ENCODE measurements around the gene CLTB.

The CLTB gene

GRCh38 chr5:176392526-176392925 lies 23.8 kb downstream of the CLTB start:
- no peak for TF ChIP-seq CTCF (IDR thresholded peaks at IDR 0.05)
- DNase-seq = no peak
- no peaks in the 10 kb centered on the region for H3K27me3 ChIP-seq
- H3K4me1 ChIP-seq = peaks cover 0 to 15% (median 11%) of the 10 kb centered on the region in 4 donors
- H3K36me3 ChIP-seq = peaks cover 17 to 68% (median 63%) of the 10 kb centered on the region in 3 donors
- no peaks in the 10 kb centered on the region for H3K9me3 ChIP-seq
- no peak overlapping the region for H3K4me3 ChIP-seq
- no peak overlapping the region for H3K27ac ChIP-seq
- intact Hi-C loops (cut with DNase I; ENCODE audit: low total_unique reads) = no loop called here

DNA sequence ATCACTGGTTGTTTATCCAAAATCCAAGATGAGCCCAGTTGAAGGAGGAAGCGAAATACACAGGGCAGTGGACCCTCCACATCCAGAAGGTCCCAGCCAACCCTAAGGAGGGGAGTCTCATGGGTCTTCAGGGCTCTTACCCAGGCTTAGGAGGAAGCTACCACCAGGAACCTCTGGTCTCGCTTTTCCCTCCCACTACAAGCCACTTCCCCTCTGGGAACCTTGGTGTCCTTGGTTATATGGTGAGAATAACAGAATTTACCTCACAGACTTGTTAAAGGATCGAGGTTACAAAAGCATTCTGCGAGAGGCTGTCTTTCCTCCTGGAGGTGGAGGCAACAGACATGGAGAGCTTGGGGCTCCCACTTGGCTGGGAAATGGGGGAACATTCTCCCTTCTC lies 24.3 kb downstream of the CLTB start:
- H3K4me1 ChIP-seq = peaks cover 0 to 19% (median 16%) of the 10 kb centered on the region in 4 donors
- H3K36me3 ChIP-seq = peaks cover 17 to 63% (median 58%) of the 10 kb centered on the region in 3 donors
- intact Hi-C loops (cut with DNase I; ENCODE audit: low total_unique reads) = no loop called here
- H3K27me3 ChIP-seq = no peaks in the 10 kb centered on the region
- H3K9me3 ChIP-seq = no peaks in the 10 kb centered on the region
- no peak overlapping the region for H3K4me3 ChIP-seq
- DNase-seq = no peak
- no peak for TF ChIP-seq CTCF (IDR thresholded peaks at IDR 0.05)
- no peak overlapping the region for H3K27ac ChIP-seq

DNA sequence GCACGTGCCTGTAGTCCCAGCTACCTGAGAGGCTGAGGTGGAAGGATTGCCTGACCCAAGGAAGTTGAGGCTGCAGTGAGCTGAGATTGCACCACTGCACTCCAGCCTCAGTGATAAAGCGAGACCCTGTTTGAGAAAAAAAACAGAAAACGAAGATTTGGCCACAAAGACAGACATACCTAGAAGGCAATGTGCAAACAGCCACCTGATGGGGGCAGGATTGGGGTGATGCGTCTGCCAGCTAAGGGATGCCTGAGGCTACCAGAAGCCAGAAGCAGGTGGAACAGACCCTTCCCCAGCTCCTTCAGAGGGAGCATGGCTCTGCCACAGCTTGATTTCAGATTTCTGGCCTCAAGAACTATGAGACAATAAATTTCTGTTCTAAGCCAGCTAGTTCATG lies 24.9 kb downstream of the CLTB start:
- intact Hi-C loops (cut with DNase I; ENCODE audit: low total_unique reads) = no loop called here
- H3K27ac ChIP-seq = no peak overlapping the region
- H3K4me1 ChIP-seq = peaks cover 0 to 24% (median 20%) of the 10 kb centered on the region in 4 donors
- no peak for DNase-seq
- H3K27me3 ChIP-seq = no peaks in the 10 kb centered on the region
- peaks cover 17 to 58% (median 53%) of the 10 kb centered on the region in 3 donors for H3K36me3 ChIP-seq
- no peak overlapping the region for H3K4me3 ChIP-seq
- H3K9me3 ChIP-seq = no peaks in the 10 kb centered on the region
- no peak for TF ChIP-seq CTCF (IDR thresholded peaks at IDR 0.05)

DNA sequence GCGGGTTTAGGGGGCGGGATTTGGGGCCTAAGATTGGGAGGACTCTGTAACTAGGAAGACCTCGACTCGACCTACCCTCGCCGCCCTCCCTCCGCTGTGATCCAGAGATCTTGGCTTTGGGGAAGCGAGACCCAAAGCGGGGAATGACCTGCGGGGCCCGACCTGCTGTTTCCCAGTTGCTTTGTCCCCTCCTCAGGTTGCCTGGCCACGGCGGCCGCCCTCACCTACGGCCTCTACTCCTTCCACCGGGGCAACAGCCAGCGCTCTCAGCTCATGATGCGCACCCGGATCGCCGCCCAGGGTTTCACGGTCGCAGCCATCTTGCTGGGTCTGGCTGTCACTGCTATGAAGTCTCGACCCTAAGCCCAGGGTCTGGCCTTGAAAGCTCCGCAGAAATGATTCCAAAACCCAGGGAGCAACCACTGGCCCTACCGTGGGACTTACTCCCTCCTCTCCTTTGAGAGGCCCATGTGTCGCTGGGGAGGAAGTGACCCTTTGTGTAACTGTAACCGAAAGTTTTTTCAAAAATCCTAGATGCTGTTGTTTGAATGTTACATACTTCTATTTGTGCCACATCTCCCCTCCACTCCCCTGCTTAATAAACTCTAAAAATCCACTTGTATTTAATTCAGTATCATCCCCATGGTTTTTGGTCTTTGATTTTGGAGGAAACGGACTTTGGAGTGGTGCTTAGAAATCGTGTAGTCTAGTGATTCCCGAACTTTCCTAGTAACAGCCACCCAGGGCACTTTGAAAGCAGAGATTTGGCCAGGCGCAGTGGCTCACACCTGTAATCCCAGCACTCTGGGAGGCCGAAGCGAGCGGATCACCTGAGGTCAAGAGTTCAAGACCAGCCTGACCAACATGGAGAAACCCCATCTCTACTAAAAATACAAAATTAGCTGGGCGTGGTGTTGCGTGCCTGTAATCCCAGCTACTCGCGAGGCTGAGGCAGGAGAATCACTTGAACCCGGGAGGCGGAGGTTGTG lies 26.9 kb downstream of the CLTB start:
- TF ChIP-seq CTCF (IDR thresholded peaks at IDR 0.05) = no peak
- DNase-seq = no peak
- peaks cover 11 to 46% (median 39%) of the 10 kb centered on the region in 3 donors for H3K36me3 ChIP-seq
- no peaks in the 10 kb centered on the region for H3K9me3 ChIP-seq
- intact Hi-C loops (cut with DNase I; ENCODE audit: low total_unique reads) = no loop called here
- H3K27ac ChIP-seq = peak overlapping the region; percentile 88 to 92
- peaks cover 0 to 24% (median 20%) of the 10 kb centered on the region in 4 donors for H3K4me1 ChIP-seq
- peak overlapping the region; percentile 79 to 80 for H3K4me3 ChIP-seq
- H3K27me3 ChIP-seq = no peaks in the 10 kb centered on the region

DNA sequence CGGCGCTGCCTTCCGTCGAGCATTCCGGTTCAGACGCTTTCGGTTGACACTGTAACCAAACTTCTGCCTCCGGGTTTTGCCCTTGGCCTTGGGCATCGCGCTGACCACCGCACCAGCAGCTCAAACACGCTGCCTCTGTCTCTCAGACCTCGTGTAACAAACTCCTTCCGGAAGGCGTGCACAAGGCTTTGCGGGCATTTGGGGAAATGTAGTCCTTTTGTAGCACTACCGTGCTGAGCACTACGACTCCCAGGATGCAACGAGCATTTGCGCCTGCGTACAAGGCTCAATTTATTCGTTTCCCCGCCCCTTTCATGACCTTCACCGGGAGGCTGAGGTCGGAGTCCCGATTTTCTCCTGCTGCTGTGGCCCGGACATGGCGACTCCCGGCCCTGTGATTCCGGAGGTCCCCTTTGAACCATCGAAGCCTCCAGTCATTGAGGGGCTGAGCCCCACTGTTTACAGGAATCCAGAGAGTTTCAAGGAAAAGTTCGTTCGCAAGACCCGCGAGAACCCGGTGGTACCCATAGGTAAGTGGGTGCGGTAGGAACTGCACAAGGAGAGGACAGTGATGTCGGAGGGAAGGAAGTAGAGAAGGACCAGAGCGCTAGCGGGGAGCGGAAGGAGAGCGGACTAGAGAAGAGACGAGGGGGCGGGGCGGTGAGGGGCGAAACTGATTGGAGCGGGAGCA lies 27.8 kb downstream of the CLTB start, which contains the start of the genes HIGD2A and NOP16:
TSS of gene HIGD2A (plus strand) at position 308 of the 691 bp plus-strand sequence. CDS start at position 377, 69 bp downstream.
TSS of gene NOP16 (minus strand) at position 155 of the 691 bp plus-strand sequence. CDS start at position 96, 59 bp downstream.
- intact Hi-C loops (cut with DNase I; ENCODE audit: low total_unique reads) = no loop called here
- DNase-seq = peak; percentile 100
- H3K36me3 ChIP-seq = peaks cover 11 to 46% (median 39%) of the 10 kb centered on the region in 3 donors
- H3K27me3 ChIP-seq = no peaks in the 10 kb centered on the region
- no peaks in the 10 kb centered on the region for H3K9me3 ChIP-seq
- H3K4me1 ChIP-seq = peaks cover 0 to 24% (median 20%) of the 10 kb centered on the region in 4 donors
- peak in 1 of 2 experiments; percentile 40 for TF ChIP-seq CTCF (IDR thresholded peaks at IDR 0.05)
- peak within 1 kb of the TSS; percentile 88 to 92 for H3K27ac ChIP-seq
- H3K4me3 ChIP-seq = peak within 1 kb of the TSS; percentile 79 to 80

Data from tibial artery (tissue), 4 donors.